ENCODE measurements around the gene STUB1. TPM values are rescaled to one million over a fixed set of nuclear protein-coding genes. Genes with fewer than 3 reads are reported as not detected.
A peak's percentile ranks its signal among the peaks of the same experiment; 100 is the strongest.
"Not testable (repeated sequence)": the region's sequence is repeated elsewhere in the genome, so short reads cannot be mapped to it uniquely, and the experiment has no call there.

The STUB1 gene
- total and polyA plus RNA-seq, 2 donors (not counting 3 experiments of a cell fraction or from before 2014, with no cell fraction given): 107 to 147 TPM

- H2AFZ ChIP-seq (ENCODE audit: low read depth, low read length): peak overlapping the region; percentile 76
- no TSS peak for BruUV-seq (replicated peaks)
Measured at GRCh38 chr16:689175-689897, 9.1 kb downstream of the STUB1 start.

GRCh38 chr16:691242-691641, 11.0 kb downstream of the STUB1 start:
- H2AFZ ChIP-seq (ENCODE audit: low read depth, low read length); dilution Hi-C loops (cut with MboI; ENCODE audit: extremely low pct_ligation_motif_present, low sequenced_read_pairs); intact Hi-C loops (cut with micrococcal nuclease); H3K9me1 ChIP-seq (replicated peaks; ENCODE audit: control insufficient read depth, extremely low read depth, insufficient read depth, low read length); DNase-seq (ENCODE audit: low read depth, low spot score); H4K20me1 ChIP-seq (replicated peaks; ENCODE audit: control insufficient read depth, extremely low read depth, insufficient read depth, low read length); H3K79me2 ChIP-seq (ENCODE audit: control insufficient read depth, insufficient read depth, low read length); H3K9ac ChIP-seq (replicated peaks; ENCODE audit: extremely low read depth, insufficient read depth, low read length); H3K27ac ChIP-seq (ENCODE audit: insufficient read depth, low read depth, low read length); H3K36me3 ChIP-seq (ENCODE audit: control insufficient read depth in 2 of 2, extremely low read depth in 1 of 2, insufficient read depth in 2 of 2, low read length in 2 of 2); FAIRE-seq; H3K4me1 ChIP-seq (ENCODE audit: control insufficient read depth, extremely low read depth, insufficient read depth, low read length); H3K4me3 ChIP-seq (replicated peaks in 1 of 3; ENCODE audit: insufficient read depth in 1 of 3, low read depth in 1 of 3, low read length in 3 of 3); POLR2A ChIA-PET; H3K9me3 ChIP-seq (replicated peaks; ENCODE audit: control insufficient read depth, insufficient read depth, low read length); BruUV-seq (replicated peaks); H3K4me2 ChIP-seq (ENCODE audit: insufficient read depth, low read length): not testable (repeated sequence)
- CTCF ChIA-PET: interaction anchor here (1.6 kb wide), 1 partner anchor 29 kb away, joined by 6 read pairs; the partner anchor contains the start of gene ANTKMT
- H3K27me3 ChIP-seq (ENCODE audit: control insufficient read depth in 2 of 2, insufficient read depth in 2 of 2, low read length in 2 of 2): peaks cover 32 to 34% of the 10 kb centered on the region in 2 experiments

More at GRCh38 chr16:689175-689897, 9.1 kb downstream of the STUB1 start:
- dilution Hi-C loops (cut with MboI; ENCODE audit: extremely low pct_ligation_motif_present, low sequenced_read_pairs): no loop called here
- TF ChIP-seq FOS (IDR thresholded peaks at IDR 0.05; ENCODE audit: borderline replicate concordance, insufficient read depth, low read length): no peak
- no peak for TF ChIP-seq EZH2 (IDR thresholded peaks at IDR 0.05; ENCODE audit: borderline replicate concordance, low read depth, low read length, severe bottlenecking)
- no peak for TF ChIP-seq POLR2AphosphoS5 (IDR thresholded peaks at IDR 0.05; ENCODE audit: insufficient read depth, low read depth, low read length)
- TF ChIP-seq MAX (IDR thresholded peaks at IDR 0.05; ENCODE audit: insufficient read depth, insufficient read length): no peak
- TF ChIP-seq CTCF (IDR thresholded peaks at IDR 0.05; ENCODE audit: extremely low read depth in 1 of 2, insufficient read depth in 1 of 2, low read depth in 1 of 2, low read length in 2 of 2): no peak
- TF ChIP-seq JUN (IDR thresholded peaks at IDR 0.05; ENCODE audit: borderline replicate concordance, insufficient read depth, insufficient read length, low read depth): no peak
- TF ChIP-seq GATA2 (IDR thresholded peaks at IDR 0.05; ENCODE audit: insufficient read depth, insufficient read length, low read depth, low read length): no peak
- TF ChIP-seq POLR2A (IDR thresholded peaks at IDR 0.05; ENCODE audit: low read depth, low read length): no peak
- TF ChIP-seq MYC (IDR thresholded peaks at IDR 0.05; ENCODE audit: low read depth, low read length): no peak
- Histone ChIP-seq H3K27me3 (ENCODE audit: control insufficient read depth in 2 of 2, insufficient read depth in 2 of 2, low read length in 2 of 2) (peaks cover 16% of the 10 kb centered on the region in 2 experiments), H3K4me2 (ENCODE audit: insufficient read depth, low read length) (peak overlapping the region; percentile 69), H3K9ac (replicated peaks; ENCODE audit: extremely low read depth, insufficient read depth, low read length) (peak overlapping the region; percentile 75), H3K4me1 (ENCODE audit: control insufficient read depth, extremely low read depth, insufficient read depth, low read length) (peaks cover 6% of the 10 kb centered on the region), H3K36me3 (ENCODE audit: control insufficient read depth in 2 of 2, extremely low read depth in 1 of 2, insufficient read depth in 2 of 2, low read length in 2 of 2) (peaks cover 0 to 10% of the 10 kb centered on the region in 2 experiments), H3K27ac (ENCODE audit: insufficient read depth, low read depth, low read length) (peak overlapping the region; percentile 49), H3K79me2 (ENCODE audit: control insufficient read depth, insufficient read depth, low read length) (no peaks in the 10 kb centered on the region), H3K4me3 (replicated peaks in 1 of 3; ENCODE audit: insufficient read depth in 1 of 3, low read depth in 1 of 3, low read length in 3 of 3) (peak overlapping the region; percentile 72 to 78 (median 78)), H3K9me3 (replicated peaks; ENCODE audit: control insufficient read depth, insufficient read depth, low read length) (no peaks in the 10 kb centered on the region), H4K20me1 (replicated peaks; ENCODE audit: control insufficient read depth, extremely low read depth, insufficient read depth, low read length) (no peaks in the 10 kb centered on the region), H3K9me1 (replicated peaks; ENCODE audit: control insufficient read depth, extremely low read depth, insufficient read depth, low read length) (no peaks in the 10 kb centered on the region)
- POLR2A ChIA-PET: no interaction called here
- DNase-seq (ENCODE audit: low read depth, low spot score) (no peak), FAIRE-seq (no peak)
- intact Hi-C loops (cut with micrococcal nuclease): no loop called here
- CTCF ChIA-PET: interaction anchor here (1.2 to 1.6 kb wide), 5 partner anchors 14 to 31 kb away, joined by 3 to 8 read pairs (median 4); partner anchors contain the start of gene ANTKMT

Data from endothelial cell of umbilical vein (primary cell).